GM10248 (cell line): ENCODE data around the gene TIGAR.

ENCODE experiments used
- CTCF ChIA-PET: fragments of 300-600 bp; sonication (Branson Sonifier 250); formaldehyde crosslinking; extraction: SDS; loops from one replicate; lab custom pipeline; 2021; ENCODE audit warnings: antibody characterized with exemption; lab: Yijun Ruan, JAX
- POLR2A ChIA-PET: fragments of 350-650 bp; sonication (Branson Sonifier 250); formaldehyde crosslinking; extraction: SDS; loops from one replicate; lab custom pipeline; 2020; ENCODE audit warnings: antibody characterized with exemption; lab: Yijun Ruan, JAX
- DNase-seq: peaks from one replicate; pipeline ENCODE4 v3.0.0; 2012; ENCODE audit errors: extremely low spot score
- CTCF ChIP-seq: IDR thresholded peaks from 2 replicates; pipeline ENCODE4 v1.5.1; 2012; ENCODE audit warnings: mild to moderate bottlenecking, low read depth; ENCODE audit errors: extremely low read depth, missing control alignments, control extremely low read depth

The TIGAR gene

GRCh38 chr12:4320853-4321701 is at the start of gene TIGAR:
TIGAR (plus strand) TSS chr12:4321213; CDS start chr12:4321272, 59 bp downstream.
- POLR2A ChIA-PET, result no interaction called here
- DNase-seq, result peak; percentile 99
- no peak for TF ChIP-seq CTCF
- CTCF ChIA-PET, result no interaction called here

GRCh38 chr12:4271717-4272423 is 49.1 kb upstream of the TIGAR start:
- TF ChIP-seq CTCF, result no peak
- POLR2A ChIA-PET, result interaction anchor here (1.0 kb wide), 1 partner anchor 10 kb away, joined by 7 read pairs; no protein-coding TSS in a partner anchor
- peak; percentile 90 for DNase-seq
- CTCF ChIA-PET, result interaction anchor here (1.1 to 1.4 kb wide), 4 partner anchors 125 to 389 kb away, joined by 3 to 5 read pairs (median 4); no protein-coding TSS in a partner anchor

GRCh38 chr12:4272424-4273272 is 48.4 kb upstream of the TIGAR start:
- DNase-seq, result no peak
- no peak for TF ChIP-seq CTCF
- CTCF ChIA-PET, result interaction anchor here (1.0 to 2.6 kb wide), 6 partner anchors 130 to 390 kb away, joined by 3 to 7 read pairs (median 5); no protein-coding TSS in a partner anchor
- POLR2A ChIA-PET, result interaction anchor here (1.0 kb wide), 1 partner anchor 9 kb away, joined by 7 read pairs; no protein-coding TSS in a partner anchor

- TF ChIP-seq CTCF, result no peak
- ChIA-PET CTCF (interaction anchor here (1.0 to 2.6 kb wide), 3 partner anchors 131 to 280 kb away, joined by 3 to 7 read pairs (median 7); no protein-coding TSS in a partner anchor), POLR2A (no interaction called here)
- no peak for DNase-seq
Observed at GRCh38 chr12:4273273-4273651, 47.8 kb upstream of the TIGAR start.

GRCh38 chr12:4273652-4274395 is 47.2 kb upstream of the TIGAR start, which contains the start of gene CCND2:
CCND2 (plus strand) TSS chr12:4273762; CDS start chr12:4274041, 279 bp downstream.
- DNase-seq, result peak; percentile 87
- ChIA-PET POLR2A (no interaction called here), CTCF (interaction anchor here (1.0 to 4.9 kb wide), 4 partner anchors 131 to 309 kb away, joined by 3 to 37 read pairs (median 7); no protein-coding TSS in a partner anchor)
- TF ChIP-seq CTCF, result no peak
